ENCODE measurements around the gene GDF10.

The GDF10 gene

GRCh38 chr10:47336387-47337134 lies 36.6 kb downstream of the GDF10 start:
- ATAC-seq: no peak

- no peak for ATAC-seq
Measured at GRCh38 chr10:47337310-47337709, 37.3 kb downstream of the GDF10 start.

GRCh38 chr10:47339186-47339735 lies 39.3 kb downstream of the GDF10 start:
- no peak for ATAC-seq

GRCh38 chr10:47339759-47340607 lies 40.0 kb downstream of the GDF10 start:
- ATAC-seq: no peak

GRCh38 chr10:47340608-47341170 lies 40.7 kb downstream of the GDF10 start:
- ATAC-seq: no peak

- no peak for ATAC-seq
Measured at GRCh38 chr10:47344996-47345870, 45.2 kb downstream of the GDF10 start.

- no peak for ATAC-seq
Measured at GRCh38 chr10:47346581-47347302, 46.7 kb downstream of the GDF10 start.

- ATAC-seq: no peak
Measured at GRCh38 chr10:47347303-47347675, 47.3 kb downstream of the GDF10 start.

GRCh38 chr10:47348138-47348651 lies 48.2 kb downstream of the GDF10 start, which contains the start of gene RBP3:
Gene RBP3 (plus strand): TSS chr10:47348363. CDS start chr10:47348485, 122 bp downstream.
- no peak for ATAC-seq

- no peak for ATAC-seq
Measured at GRCh38 chr10:47348661-47349470, 48.9 kb downstream of the GDF10 start.

GRCh38 chr10:47349516-47349915 lies 49.5 kb downstream of the GDF10 start:
- ATAC-seq: no peak

- no peak for ATAC-seq
Measured at GRCh38 chr10:47349941-47350371, 50.0 kb downstream of the GDF10 start.

- ATAC-seq: no peak
Measured at GRCh38 chr10:47350671-47351640, 51.0 kb downstream of the GDF10 start.

- no peak for ATAC-seq
Measured at GRCh38 chr10:47351899-47352815, 52.2 kb downstream of the GDF10 start.

- no peak for ATAC-seq
Measured at GRCh38 chr10:47353351-47353750, 53.4 kb downstream of the GDF10 start.

GRCh38 chr10:47354165-47354564 lies 54.2 kb downstream of the GDF10 start:
- no peak for ATAC-seq

GRCh38 chr10:47354900-47355299 lies 54.9 kb downstream of the GDF10 start:
- no peak for ATAC-seq

- no peak for ATAC-seq
Measured at GRCh38 chr10:47356708-47357107, 56.7 kb downstream of the GDF10 start.

All from activated CD4-positive, CD25-positive, alpha-beta regulatory T cell treated with anti-CD3 and anti-CD28 coated beads, Interleukin-2, amount 50 U/mL, for 24 hours (primary cell).